ENCODE results near the gene FAM241B.
A peak's percentile ranks its signal among the peaks of the same experiment; 100 is the strongest.

Gene FAM241B

DNA sequence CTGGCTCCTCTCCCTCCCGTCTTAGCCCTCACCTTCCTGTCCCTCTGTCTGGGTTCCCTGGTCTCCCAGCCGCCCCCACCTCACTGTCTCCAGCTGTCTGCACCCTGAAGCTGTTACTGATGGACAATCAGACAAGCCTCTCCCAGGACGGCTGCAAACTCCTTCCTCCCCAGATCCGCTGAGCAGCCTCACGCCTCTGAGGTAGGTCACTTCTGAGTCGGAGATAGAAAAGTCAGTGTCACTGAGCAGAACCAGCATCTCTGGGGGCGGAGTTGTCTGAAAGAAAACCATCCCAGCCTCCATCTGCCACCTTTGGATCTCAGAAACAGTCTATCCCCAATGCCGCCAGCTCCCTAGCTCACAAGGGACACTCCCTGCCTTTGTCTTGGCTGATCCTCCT lies 27.4 kb downstream of the FAM241B start:
- H3K27ac ChIP-seq, result no peak overlapping the region
- TF ChIP-seq, protein P1, sequence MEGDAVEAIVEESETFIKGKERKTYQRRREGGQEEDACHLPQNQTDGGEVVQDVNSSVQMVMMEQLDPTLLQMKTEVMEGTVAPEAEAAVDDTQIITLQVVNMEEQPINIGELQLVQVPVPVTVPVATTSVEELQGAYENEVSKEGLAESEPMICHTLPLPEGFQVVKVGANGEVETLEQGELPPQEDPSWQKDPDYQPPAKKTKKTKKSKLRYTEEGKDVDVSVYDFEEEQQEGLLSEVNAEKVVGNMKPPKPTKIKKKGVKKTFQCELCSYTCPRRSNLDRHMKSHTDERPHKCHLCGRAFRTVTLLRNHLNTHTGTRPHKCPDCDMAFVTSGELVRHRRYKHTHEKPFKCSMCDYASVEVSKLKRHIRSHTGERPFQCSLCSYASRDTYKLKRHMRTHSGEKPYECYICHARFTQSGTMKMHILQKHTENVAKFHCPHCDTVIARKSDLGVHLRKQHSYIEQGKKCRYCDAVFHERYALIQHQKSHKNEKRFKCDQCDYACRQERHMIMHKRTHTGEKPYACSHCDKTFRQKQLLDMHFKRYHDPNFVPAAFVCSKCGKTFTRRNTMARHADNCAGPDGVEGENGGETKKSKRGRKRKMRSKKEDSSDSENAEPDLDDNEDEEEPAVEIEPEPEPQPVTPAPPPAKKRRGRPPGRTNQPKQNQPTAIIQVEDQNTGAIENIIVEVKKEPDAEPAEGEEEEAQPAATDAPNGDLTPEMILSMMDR (conservative IDR thresholded peaks at IDR 0.05), result no peak
- no peak for TF ChIP-seq ZFX (IDR thresholded peaks at IDR 0.05)

DNA sequence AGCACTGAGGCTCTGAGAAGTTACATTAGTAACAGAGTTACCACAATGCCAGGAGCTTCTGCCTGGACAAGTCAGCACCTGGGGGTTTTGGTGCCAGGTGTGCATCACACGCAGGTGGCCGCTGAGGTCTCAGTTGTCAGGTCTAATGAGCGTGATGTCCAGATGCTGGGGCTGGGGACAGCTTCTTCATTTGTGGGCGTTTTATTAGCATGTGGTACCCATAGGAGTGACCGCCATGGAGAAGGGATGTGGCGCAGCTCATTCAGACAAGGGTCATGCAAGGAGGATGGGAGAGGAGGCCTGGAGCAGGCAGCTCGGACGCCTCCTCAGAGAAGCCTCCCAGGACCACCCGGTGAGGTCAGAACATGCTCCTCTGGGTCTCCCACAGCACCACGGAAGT lies 27.8 kb downstream of the FAM241B start:
- no peak overlapping the region for H3K27ac ChIP-seq
- no peak for TF ChIP-seq ZFX (IDR thresholded peaks at IDR 0.05)
- TF ChIP-seq, protein P1 (conservative IDR thresholded peaks at IDR 0.05), result no peak

DNA sequence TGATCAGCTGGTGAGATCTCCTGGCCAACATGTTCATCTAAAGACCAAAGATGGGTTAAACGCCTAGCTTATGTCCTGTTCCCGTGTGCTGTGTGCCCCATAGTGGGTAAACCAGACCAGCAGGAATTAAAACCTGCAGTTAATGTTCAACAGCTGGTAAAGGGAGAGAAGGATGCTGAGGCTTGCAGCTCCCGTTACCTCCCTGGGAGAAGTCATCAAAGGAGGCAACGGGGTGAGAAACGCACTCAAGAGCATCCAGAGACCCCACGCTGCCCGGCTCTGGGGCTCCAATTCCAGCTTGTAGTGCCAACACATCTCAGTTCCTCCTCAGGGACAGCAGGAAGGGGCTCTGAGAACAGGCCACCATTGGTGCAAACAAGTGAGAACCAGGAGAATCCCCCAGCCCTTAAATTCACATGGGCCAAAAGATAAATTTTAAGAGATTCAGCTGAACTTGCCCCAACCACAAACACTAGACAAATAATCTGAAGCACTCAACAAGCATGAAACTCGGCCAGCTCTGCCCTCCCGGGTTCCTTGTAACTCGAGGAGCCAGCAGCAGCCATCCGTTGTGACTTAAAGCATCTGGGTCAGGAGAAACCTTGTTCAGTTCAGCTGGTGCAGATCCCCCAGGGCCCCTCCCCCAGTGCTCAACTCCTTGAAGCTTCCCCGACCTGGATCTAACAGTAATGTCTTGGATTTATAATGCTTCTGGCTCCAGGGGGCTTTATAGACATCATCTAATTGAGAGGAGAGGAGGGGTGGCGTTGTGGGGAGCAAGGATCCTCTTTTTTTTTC lies 29.4 kb downstream of the FAM241B start:
- H3K27ac ChIP-seq, result no peak overlapping the region
- TF ChIP-seq ZFX (IDR thresholded peaks at IDR 0.05), result no peak
- TF ChIP-seq, protein P1 (conservative IDR thresholded peaks at IDR 0.05), result no peak

DNA sequence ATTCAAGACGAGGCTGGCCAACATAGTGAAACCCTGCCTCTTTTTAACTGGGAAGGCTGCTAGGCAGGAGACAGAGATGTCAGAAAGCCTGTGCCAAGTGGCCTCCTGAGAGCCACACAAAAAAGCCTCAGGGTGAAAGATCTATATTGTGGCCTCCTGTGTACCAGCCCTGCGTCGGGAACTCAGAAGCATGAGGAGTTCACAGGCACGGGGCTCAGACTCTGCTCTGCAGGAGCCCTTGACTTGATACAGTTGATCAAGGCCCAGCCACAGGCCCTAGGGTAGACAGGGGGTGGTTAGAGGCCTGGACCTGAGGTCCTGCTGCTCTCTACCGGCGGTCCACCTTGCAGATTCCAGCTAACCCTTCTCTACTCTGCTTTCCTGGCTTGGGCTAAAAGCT lies 30.2 kb downstream of the FAM241B start:
- no peak for TF ChIP-seq ZFX (IDR thresholded peaks at IDR 0.05)
- TF ChIP-seq, protein P1 (conservative IDR thresholded peaks at IDR 0.05), result no peak
- no peak overlapping the region for H3K27ac ChIP-seq

DNA sequence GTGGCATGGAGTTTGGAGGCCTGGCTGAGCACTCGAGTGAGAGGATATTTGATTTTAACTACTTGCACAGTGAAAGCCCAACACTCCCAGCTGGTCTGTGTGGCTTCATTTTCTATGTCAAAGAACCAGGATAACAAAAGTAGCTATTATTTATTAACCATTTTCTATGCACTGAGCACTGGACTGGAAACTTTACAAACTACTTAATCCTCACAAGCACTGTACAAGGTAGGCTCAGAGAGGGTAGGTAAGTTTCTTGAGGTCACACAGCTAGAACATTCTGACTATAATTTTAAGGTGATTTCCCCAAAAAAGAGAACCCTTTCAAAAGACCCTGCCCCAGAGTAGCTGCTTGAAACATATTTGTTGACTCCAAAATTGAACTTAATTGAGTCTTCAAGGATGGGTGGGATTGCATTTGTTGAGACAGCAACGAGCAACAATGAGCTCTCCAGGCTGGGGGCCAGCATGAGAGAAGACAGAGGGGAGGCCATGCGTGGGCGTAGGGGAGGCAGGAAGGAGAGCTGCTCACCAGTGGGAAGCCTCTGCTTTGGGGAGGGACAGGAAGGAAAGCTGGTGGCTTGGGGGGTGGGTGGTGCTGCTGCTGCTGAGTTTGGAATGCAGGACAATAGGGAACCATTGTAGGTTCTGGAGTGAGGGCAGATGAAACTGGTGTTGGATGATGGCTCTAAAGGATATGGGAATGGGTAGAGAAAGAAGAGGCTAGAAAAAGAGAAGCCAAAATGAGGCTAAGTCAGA lies 31.5 kb downstream of the FAM241B start:
- H3K27ac ChIP-seq, result no peak overlapping the region
- TF ChIP-seq, protein P1 (conservative IDR thresholded peaks at IDR 0.05), result no peak
- TF ChIP-seq ZFX (IDR thresholded peaks at IDR 0.05), result no peak

DNA sequence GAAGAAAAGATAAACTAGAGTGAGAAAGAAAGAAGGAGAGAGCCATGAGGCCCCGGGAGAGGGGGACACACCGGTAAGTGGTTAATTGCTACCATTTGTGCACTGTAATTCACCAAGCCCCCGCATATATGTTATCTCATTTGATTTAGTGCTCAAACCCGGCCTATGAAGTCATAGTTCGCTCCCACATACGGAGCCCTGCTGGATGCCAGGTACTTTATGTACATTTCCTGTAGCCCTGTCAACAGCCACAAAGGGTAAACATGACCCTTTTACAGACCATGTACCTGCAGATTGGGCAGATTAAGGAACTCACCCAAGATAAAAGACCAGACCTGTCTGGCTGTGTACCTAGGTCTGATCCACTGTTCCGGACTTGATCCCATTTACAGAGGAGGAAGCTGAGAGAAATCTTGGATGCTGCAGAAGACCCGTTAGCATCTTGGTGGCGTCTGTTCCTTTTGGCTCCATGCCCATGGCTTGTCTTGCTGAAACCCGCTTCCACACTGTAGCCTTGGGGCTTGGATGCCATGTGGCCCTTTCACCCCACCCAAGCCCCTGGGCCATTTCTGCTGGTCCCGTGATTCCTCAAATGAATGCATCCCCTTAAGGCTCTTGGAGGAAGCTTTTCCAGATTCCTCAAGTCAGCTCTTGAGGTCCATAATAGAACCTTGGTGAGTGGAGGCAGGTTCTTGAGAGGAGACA lies 32.3 kb downstream of the FAM241B start:
- TF ChIP-seq ZFX (IDR thresholded peaks at IDR 0.05), result no peak
- TF ChIP-seq, protein P1 (conservative IDR thresholded peaks at IDR 0.05), result no peak
- peak overlapping the region; percentile 20 for H3K27ac ChIP-seq
